Measurements from ENCODE around the gene CC2D2B. TPM values are rescaled to one million over a fixed set of nuclear protein-coding genes. Genes with fewer than 3 reads are reported as not detected.

Gene CC2D2B, protein sequence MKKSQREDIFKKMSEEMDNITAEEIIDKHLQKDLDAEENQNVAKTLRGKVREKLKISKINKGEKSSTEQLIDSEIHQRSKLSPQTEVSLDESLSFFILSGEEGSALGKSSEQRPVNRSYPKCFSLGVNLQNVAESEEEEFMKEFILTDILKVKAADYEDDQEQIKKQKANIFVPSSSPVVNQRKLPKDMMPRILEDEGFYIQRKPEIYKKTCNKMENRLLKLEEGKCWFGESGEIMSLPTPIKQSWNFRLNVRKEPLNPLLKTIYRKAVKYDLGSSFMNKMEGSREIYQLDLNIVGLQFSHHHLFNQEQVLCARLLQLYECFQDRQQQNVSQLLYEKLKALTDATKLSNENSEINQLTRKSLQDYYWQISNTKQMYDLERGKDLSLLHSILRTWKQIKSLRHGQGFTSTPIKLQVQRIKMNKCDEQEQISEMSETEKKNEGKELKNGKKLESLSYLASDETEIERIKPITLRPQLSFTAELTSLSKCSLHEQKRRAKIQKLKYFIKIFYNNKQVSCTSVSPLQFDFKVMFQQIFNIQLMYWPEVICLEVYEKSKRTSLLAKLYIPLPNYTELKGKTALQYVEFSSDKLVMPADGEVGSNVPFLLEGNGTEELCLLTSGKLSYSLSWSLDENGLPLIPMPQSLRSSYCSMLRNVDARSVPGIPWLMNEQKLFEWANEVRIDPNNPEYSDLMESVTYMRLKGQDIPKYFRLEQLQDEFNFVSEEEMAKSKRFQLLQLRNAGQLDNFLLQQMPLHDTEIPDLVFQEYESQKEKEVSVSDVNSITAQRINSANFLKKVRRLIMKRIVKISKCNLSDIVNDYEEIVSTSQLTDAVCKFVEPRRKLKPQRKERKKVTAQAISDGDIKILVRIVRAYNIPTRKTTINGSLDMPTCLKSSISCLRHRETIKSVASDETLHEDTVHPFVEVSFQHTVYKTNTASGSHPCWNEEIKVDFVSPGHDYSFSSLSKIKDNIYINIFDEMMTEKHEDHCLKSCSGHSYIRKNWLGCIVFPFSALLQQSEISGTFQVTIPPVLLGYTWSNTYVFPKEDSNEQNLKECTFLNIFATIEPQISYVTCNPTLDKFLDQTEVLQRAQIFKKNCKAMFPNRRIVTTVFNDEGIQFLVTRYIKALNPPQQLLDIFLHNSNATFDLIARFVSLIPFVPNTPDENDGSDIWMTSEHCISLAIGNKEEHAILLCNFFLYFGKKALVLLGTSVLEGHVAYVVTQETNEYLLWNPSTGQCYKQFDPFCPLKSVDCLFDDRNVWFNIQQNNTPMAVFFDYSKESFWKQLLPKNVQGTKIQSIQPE (N-terminal part only)
- under 1 TPM in 1 of 2 donors, not detected in 1; 0.22 TPM for total RNA-seq

DNA sequence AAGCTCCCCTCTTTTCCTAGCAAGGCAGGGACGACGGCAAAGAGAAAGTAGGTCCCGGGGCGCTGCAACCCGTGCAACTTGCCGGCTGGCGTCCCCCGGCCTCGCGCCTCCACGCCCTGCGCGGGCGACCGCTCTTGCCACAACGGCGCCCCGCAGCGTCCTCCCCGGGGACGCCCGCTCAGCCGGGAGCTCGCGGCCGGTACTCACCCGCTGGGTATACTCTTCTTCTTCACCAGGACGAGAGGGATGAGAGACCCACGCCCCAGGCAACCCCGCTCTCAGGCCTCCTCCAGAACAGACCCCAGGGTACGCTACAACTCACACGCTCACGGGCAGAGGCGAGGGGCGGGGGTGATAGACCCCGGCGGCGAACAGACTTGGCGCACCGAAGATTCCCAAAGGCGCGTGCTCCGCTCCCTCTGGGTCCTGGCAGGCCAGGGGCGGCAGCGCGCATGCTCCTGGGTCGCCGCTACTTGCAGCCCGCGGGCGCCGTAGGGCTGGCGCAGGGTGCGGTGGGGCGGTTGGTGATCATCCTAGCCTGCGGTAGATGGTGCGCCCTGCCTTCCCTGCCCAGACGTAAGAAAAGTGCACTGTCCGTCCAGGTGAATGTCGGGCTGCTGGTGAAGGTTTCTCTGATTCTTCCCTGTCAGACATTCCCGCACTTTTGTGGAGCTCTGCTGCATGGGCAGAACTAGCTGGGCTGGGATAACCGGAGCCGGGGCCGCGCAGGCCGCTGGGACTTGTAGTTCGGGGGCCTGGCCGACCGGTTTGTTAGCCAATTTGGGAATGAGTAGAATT, at the start of gene CC2D2B:
Gene CC2D2B, plus strand, starts transcription at position 520 of the 798 bp plus-strand sequence. CDS start 3,349 bp downstream, outside the sequence.
- peak; percentile 92 to 96 for ATAC-seq (replicated peaks in 1 of 2)
- Mint-ChIP-seq H3K27ac (peak within 1 kb of the TSS; percentile 94), H3K9me3 (no peaks in the 10 kb centered on the region), H3K4me1 (ENCODE audit: low read depth) (peaks cover 18% of the 10 kb centered on the region), H3K4me3 (peak within 1 kb of the TSS; percentile 94 to 96), H3K36me3 (ENCODE audit: insufficient read depth in 2 of 2) (peaks cover 4 to 7% of the 10 kb centered on the region in 2 donors), H3K27me3 (ENCODE audit: low read depth) (no peaks in the 10 kb centered on the region)
- peak; percentile 74 to 75 for DNase-seq

DNA sequence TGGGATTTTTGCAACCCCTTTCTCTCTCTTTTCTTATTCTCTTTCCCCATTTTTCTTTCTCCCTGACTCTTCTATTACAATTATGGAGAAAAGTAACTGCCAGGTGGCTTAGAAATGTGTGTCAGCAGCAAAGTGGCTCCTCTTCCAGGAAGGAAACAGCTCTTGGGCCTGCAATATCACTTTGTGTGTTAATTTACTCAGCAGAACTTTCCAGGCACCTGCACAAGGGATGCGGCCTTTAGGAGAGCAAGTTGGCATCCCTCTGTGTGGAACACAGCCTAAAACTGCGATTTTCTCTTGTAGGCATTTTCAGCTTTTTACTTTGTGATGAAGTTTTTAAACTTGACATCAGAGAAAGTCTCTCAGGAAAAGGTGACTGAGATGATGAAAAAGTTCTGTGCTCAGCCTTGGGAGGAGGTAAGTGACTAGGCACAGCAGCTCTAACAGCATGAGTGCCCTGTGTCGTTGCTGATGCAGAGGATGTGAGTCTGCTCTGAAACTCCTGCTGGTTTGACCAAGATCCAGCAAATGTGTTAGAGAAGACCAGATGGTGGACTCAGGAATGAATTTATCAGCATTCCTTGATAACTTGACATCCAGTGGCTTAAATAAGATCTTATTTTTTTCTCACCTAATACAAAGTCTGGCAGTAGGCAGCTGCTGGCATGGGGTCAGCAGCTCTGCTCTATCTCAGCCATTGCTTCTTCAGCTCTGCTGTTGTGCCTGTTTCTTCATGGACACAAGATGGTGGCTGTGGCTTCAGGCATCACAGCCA, 47.4 kb upstream of the CC2D2B start:
- H3K9me3 Mint-ChIP-seq: peaks cover 2 to 4% of the 10 kb centered on the region in 2 donors
- peaks cover 19% of the 10 kb centered on the region for H3K4me1 Mint-ChIP-seq (ENCODE audit: low read depth)
- H3K27ac Mint-ChIP-seq: no peak overlapping the region
- ATAC-seq (replicated peaks in 1 of 2) (no peak), DNase-seq (no peak)
- H3K4me3 Mint-ChIP-seq: no peak overlapping the region
- H3K27me3 Mint-ChIP-seq (ENCODE audit: low read depth): no peaks in the 10 kb centered on the region
- peaks cover 3 to 4% of the 10 kb centered on the region in 2 donors for H3K36me3 Mint-ChIP-seq (ENCODE audit: insufficient read depth in 2 of 2)

DNA sequence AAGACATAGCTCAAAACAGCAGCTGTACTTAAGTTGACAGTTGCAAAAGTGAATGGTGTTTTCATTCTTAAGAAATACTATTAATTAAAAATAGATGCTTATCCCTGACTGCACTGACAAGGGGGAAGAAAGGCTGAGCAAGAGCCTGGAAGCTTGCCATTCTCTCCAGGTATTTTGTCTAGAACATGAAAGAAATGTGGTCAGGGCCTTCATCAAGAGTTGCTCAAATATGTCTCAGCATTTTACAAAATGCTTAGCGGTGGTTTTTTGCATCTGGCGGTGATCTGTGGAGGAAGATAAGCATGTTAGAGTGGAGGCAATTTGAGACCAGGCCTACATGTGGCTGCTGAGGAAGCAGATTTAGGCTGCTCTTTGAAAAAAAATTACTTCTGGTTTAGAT, 46.4 kb upstream of the CC2D2B start:
- Mint-ChIP-seq H3K4me3 (no peak overlapping the region), H3K9me3 (no peaks in the 10 kb centered on the region), H3K27me3 (ENCODE audit: low read depth) (no peaks in the 10 kb centered on the region), H3K4me1 (ENCODE audit: low read depth) (peaks cover 29% of the 10 kb centered on the region), H3K27ac (no peak overlapping the region), H3K36me3 (ENCODE audit: insufficient read depth in 2 of 2) (no peaks in the 10 kb centered on the region)
- DNase-seq: no peak
- ATAC-seq (replicated peaks in 1 of 2): no peak

DNA sequence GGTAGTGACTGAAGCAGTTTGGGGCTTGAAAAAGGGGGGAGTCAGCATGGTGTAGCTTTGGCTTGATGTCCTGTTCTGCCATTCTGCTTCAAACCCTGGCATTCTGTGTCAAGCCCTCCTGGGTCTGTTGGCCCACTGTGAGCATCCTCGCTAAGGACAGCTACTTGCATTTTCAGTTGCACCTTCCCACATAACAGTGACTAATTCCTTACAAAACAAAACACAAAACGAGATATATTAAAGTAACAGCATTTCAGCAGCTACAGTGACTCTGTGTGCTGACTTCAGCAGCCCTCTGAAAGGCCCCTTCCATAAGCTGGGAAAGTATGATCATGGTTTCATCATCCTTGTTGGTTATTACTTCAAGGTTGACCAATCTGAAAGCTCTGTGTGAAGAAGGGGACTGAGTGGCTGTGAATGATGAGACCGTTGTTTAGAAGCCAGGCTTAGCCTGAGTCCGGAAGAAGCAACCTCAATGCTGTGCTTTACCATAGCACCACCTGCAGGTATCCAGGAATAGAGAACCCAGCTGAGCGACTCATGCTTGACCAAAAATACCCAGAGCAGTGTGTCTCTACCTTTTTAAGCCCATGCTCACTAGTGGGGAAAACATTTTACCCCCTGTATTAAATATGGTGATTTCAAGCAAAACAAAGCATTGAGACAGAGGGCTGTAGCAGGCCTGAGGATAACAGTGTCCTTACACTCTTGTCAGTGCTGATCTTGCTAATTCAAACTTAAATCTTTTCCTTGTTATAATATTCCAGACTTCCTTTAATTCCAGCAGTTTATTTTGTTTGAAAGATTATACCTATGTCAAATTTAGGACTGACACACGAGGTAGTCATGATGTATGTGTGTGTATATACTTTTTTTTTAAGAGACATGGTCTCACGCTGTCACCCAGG, 42.6 kb upstream of the CC2D2B start:
- Mint-ChIP-seq H3K4me3 (peak overlapping the region; percentile 1 to 39), H3K27ac (peak overlapping the region; percentile 49), H3K4me1 (ENCODE audit: low read depth) (peaks cover 29% of the 10 kb centered on the region), H3K36me3 (ENCODE audit: insufficient read depth in 2 of 2) (no peaks in the 10 kb centered on the region), H3K27me3 (ENCODE audit: low read depth) (no peaks in the 10 kb centered on the region), H3K9me3 (no peaks in the 10 kb centered on the region)
- ATAC-seq (replicated peaks in 1 of 2) (peak; percentile 95 to 96), DNase-seq (peak; percentile 53 to 68)

DNA sequence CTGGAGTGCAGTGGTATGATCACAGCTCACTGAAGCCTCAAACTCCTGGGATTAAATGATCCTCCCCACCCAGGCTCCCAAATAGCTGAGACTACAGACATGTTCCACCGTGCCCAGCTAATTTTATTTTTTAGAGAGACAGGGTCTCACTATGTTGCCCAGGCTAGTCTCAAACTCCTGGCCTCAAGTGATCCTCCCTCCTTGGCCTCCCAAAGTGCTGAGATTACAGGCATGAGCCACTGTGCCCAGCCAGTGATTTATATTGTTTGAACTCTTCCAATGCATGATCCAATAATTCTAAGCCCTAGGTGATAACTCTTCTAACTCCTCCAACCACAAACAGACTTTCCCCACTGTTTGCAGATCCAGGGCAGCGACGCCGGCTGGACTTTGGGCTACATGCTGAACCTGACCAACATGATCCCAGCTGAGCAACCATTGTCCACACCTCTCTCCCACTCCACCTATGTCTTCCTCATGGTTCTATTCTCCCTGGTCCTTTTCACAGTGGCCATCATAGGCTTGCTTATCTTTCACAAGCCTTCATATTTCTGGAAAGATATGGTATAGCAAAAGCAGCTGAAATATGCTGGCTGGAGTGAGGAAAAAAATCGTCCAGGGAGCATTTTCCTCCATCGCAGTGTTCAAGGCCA, 41.8 kb upstream of the CC2D2B start:
- H3K4me3 Mint-ChIP-seq: peak overlapping the region in 1 of 2 donors; percentile 39
- peaks cover 0 to 3% of the 10 kb centered on the region in 2 donors for H3K36me3 Mint-ChIP-seq (ENCODE audit: insufficient read depth in 2 of 2)
- ATAC-seq (replicated peaks in 1 of 2) (no peak), DNase-seq (no peak)
- no peaks in the 10 kb centered on the region for H3K9me3 Mint-ChIP-seq
- no peaks in the 10 kb centered on the region for H3K27me3 Mint-ChIP-seq (ENCODE audit: low read depth)
- peaks cover 29% of the 10 kb centered on the region for H3K4me1 Mint-ChIP-seq (ENCODE audit: low read depth)
- H3K27ac Mint-ChIP-seq: peak overlapping the region; percentile 35

GRCh38 chr10:95866467-95866842, 41.3 kb upstream of the CC2D2B start:
- H3K27me3 Mint-ChIP-seq (ENCODE audit: low read depth): no peaks in the 10 kb centered on the region
- DNase-seq (no peak), ATAC-seq (replicated peaks in 1 of 2) (no peak)
- peaks cover 29% of the 10 kb centered on the region for H3K4me1 Mint-ChIP-seq (ENCODE audit: low read depth)
- H3K36me3 Mint-ChIP-seq (ENCODE audit: insufficient read depth in 2 of 2): peaks cover 0 to 3% of the 10 kb centered on the region in 2 donors
- peak overlapping the region; percentile 3 for H3K27ac Mint-ChIP-seq
- peak overlapping the region in 1 of 2 donors; percentile 39 for H3K4me3 Mint-ChIP-seq
- H3K9me3 Mint-ChIP-seq: no peaks in the 10 kb centered on the region

GRCh38 chr10:95867866-95868265, 39.9 kb upstream of the CC2D2B start:
- Mint-ChIP-seq H3K36me3 (ENCODE audit: insufficient read depth in 2 of 2) (peaks cover 0 to 10% of the 10 kb centered on the region in 2 donors), H3K27ac (no peak overlapping the region), H3K4me1 (ENCODE audit: low read depth) (peaks cover 29% of the 10 kb centered on the region), H3K9me3 (no peaks in the 10 kb centered on the region), H3K27me3 (ENCODE audit: low read depth) (no peaks in the 10 kb centered on the region), H3K4me3 (no peak overlapping the region)
- DNase-seq: peak in 1 of 2 donors; percentile 16
- ATAC-seq (replicated peaks in 1 of 2): no peak

DNA sequence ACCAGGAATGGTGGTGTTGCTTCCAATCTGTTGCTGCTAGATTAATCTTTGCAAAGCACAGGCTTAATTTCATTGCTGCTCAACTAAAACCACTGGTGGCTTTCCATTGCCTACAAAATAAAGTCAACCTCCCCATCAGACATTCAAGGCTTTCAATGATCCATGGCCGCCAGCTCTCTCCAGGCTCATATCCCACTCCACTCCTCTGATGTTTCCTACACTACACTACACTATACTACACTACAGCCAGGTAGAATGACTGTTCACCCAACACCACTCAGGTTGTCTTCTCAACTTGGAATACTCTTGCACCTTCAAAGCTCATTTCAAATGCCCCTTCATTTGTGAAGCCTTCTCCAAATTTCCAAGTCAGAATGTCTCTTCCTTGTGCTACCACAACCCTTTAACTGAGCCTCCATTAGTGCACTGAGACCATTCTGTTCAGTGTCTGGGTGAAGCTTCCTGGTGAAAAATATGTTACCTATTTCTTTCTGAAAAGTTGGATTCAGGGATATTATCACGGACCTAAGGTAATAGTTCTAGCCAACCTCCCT, 35.5 kb upstream of the CC2D2B start:
- H3K27me3 Mint-ChIP-seq (ENCODE audit: low read depth): no peaks in the 10 kb centered on the region
- H3K4me1 Mint-ChIP-seq (ENCODE audit: low read depth): no peaks in the 10 kb centered on the region
- no peak overlapping the region for H3K4me3 Mint-ChIP-seq
- H3K9me3 Mint-ChIP-seq: no peaks in the 10 kb centered on the region
- ATAC-seq (replicated peaks in 1 of 2) (no peak), DNase-seq (no peak)
- H3K36me3 Mint-ChIP-seq (ENCODE audit: insufficient read depth in 2 of 2): peaks cover 11 to 30% of the 10 kb centered on the region in 2 donors
- H3K27ac Mint-ChIP-seq: no peak overlapping the region

DNA sequence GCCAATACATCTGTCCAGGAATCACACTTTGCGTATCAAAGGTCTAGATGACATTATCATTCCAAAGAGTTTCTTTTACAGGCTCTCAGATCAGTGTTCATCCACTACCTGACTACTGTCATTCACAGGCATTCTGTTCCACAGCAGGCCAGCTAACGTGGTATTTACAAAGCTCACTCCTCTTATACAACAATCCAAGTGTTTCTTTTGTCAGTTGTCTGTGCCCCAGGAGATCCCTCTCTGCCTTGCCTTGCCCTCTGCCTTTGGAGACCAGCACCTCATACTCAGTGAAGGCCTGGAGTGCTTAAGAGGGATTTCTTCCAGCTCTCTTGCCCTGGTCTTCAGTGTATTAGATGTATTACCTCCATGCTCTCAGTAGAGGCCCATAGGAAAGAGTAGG, 34.6 kb upstream of the CC2D2B start:
- Mint-ChIP-seq H3K27me3 (ENCODE audit: low read depth) (no peaks in the 10 kb centered on the region), H3K9me3 (no peaks in the 10 kb centered on the region), H3K4me3 (no peak overlapping the region), H3K4me1 (ENCODE audit: low read depth) (no peaks in the 10 kb centered on the region), H3K27ac (no peak overlapping the region), H3K36me3 (ENCODE audit: insufficient read depth in 2 of 2) (peaks cover 11 to 30% of the 10 kb centered on the region in 2 donors)
- DNase-seq (no peak), ATAC-seq (replicated peaks in 1 of 2) (no peak)

GRCh38 chr10:95873651-95874050, 34.1 kb upstream of the CC2D2B start:
- no peak for ATAC-seq (replicated peaks in 1 of 2)
- Mint-ChIP-seq H3K9me3 (no peaks in the 10 kb centered on the region), H3K36me3 (ENCODE audit: insufficient read depth in 2 of 2) (peaks cover 11 to 30% of the 10 kb centered on the region in 2 donors)

More at GRCh38 chr10:95873651-95874050, 34.1 kb upstream of the CC2D2B start:
- no peak for DNase-seq
- Mint-ChIP-seq H3K4me3 (no peak overlapping the region), H3K27ac (no peak overlapping the region), H3K4me1 (ENCODE audit: low read depth) (no peaks in the 10 kb centered on the region), H3K27me3 (ENCODE audit: low read depth) (no peaks in the 10 kb centered on the region)
